HG03039 (cell line): ENCODE data around the gene TRPM8.

Source experiments
- ATAC-seq: cut with Tn5 transposase; IDR thresholded peaks from one replicate; pipeline ENCODE4 v1.9.1; 2021; ENCODE audit warnings: mild to moderate bottlenecking, moderate library complexity; ENCODE audit not compliant: unreplicated experiment

The TRPM8 gene

DNA sequence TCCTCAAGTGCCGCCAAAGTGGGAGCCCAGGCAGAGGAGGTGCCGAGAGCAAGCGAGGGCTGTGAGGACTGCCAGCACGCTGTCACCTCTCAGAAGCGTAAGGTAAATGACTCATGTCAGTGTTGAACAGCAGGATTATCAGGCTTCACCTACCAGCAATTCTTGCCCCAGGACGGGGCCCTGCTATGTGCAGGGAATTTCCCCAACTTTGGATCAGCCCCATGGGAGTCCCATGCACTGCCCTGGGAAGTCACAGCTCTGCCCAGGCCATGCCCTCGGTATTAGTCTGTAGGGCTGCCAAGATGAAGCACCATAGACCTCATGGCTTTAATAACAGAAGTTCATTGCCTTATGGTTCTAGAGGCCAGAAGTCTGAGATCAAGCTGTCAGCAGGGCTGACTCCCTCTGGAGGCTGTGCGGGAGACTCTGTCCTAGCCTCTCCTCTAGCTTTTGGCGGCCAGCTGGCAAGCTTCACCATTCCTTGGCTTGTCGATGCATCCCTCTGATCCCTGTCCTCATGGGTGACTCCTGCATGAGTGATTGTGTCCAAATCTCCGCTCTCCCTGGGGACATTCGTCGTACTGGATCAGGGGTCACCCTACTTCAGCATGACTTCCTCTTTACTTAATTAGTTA is 55.9 kb downstream of the TRPM8 start:
- no peak for ATAC-seq

DNA sequence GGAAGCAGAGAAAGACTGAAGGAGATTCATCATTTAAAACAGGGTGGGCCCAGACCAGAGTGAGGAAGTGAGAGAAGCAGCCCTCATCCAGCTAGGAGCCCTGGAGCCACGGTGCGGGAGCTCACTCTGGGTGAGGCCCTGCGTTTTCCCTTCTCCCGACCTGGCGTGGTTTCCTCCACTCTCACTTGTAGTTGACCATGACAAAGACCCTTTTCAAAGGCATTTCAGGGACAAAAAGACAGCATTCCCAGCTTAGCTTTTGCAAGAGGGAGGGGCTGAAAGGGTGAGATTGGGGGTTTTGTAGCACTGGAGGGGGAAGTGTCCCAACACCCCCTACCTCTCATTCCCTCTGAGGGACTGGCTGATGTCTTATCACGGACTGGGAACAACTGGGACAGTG is 56.6 kb downstream of the TRPM8 start:
- no peak for ATAC-seq

DNA sequence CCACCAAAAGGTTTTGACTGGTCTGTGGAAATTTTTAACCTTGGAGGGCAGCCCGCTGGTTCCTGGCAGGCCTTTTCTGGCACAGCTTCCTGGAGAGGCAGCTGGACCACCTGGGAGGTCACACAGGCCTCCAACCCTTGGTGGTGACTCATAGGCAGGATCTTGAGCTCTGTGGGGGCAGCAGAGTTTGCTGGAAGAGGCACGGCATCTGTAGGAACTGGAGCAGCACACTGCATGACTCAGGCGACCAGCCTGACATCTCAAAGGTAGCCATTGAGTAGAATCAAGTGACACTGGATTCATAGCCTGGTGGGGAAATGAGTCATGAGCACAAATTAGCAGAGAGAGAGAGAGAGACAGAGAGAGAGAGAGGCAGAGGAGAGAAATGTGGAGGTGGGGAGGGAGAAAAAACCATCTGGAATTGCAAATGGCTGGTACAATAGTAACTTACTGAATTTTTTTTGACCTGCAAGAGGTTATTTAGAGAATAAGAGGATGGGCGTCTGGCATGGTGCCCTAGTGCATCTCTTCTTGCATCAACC is 57.4 kb downstream of the TRPM8 start:
- ATAC-seq = no peak

DNA sequence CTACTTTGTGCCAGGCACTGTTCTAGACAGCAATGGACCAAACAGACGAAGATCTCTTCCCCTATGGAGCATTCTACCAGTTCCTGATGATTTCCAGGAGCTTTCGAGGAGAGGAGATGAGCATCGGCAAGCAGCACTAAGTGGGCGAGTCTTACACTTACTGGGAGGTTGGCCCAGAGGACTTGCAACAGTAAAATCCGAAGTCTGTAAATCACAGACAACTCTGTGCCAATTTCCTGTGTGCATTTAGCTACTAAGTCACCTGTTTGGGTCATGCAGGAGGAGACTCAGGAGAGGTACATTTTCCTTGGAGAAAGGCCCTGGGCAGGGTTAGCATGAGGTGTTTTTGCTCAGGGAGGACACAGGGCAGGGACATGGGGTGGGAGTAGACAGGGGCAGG is 58.9 kb downstream of the TRPM8 start:
- ATAC-seq = no peak

DNA sequence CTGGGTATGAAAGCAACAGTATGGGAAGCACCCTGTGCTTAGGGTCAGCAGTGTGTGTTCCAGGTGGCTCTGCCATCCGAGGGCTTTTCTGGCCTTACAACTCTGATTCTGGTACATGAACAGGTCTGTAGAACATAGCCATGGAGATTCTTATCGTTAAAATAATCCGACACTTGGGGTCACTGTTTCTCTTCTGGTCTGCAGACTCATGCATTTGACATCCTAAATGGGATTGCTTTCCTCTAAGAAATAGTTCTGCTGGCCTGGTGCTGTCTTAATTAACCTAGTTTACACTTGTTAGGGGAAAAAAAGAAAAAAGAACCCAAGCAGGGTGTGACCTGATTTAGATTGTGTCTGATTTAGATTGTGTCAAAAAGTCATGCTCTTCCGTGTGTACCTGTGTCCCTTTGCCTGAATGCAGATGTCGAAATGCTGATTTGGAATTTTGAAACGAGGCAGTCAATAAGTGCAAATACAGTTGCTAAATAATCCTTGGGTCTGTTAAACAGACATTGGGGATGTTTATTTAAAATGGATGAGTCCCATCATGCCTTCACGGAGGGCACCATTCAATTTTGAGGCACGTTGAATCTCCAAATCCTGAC is 59.6 kb downstream of the TRPM8 start:
- ATAC-seq = no peak

DNA sequence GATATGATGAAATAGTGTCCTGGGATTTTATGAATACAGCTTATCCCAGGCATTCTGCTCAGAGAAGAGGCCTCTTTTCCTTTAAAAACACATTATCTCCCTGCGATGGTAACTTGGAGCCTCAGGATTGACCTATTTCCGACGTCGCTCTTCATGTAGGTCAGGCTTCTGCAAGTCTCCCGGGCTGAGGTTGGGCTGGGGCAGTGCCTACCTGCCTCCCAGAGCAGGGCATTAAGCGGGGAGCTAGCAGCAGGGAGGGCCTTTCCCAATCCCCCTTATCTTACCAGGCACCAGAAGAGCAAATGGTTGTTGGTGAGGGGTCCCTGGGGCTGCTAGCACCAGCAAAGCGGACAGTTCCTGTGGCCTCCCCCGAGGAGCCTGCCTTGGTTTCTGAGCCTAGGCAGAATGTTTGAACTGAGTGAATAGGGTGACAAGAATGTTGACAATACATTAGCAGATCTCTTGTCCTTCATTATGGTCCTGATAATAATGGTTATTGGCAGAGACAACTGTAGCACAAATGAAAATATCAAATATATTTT is 60.2 kb downstream of the TRPM8 start:
- no peak for ATAC-seq

DNA sequence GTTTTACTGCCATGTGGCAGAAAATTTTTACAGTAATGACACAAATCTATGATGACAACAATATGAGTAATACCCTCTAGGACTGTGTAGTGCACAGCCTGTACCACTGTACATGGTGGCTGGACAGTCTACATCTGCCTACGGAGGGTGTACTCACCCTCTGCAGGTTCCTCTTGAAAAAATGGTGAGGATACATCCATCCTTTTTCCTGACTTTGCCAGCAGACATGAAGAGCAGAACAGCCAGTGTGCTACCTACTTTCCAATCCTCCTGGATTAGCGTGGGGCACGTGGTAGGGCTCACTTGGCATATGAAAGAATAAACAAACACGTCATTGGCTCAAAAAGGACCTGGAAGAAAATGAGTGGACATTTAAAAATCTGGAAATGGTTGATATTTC is 62.6 kb downstream of the TRPM8 start:
- ATAC-seq = no peak

DNA sequence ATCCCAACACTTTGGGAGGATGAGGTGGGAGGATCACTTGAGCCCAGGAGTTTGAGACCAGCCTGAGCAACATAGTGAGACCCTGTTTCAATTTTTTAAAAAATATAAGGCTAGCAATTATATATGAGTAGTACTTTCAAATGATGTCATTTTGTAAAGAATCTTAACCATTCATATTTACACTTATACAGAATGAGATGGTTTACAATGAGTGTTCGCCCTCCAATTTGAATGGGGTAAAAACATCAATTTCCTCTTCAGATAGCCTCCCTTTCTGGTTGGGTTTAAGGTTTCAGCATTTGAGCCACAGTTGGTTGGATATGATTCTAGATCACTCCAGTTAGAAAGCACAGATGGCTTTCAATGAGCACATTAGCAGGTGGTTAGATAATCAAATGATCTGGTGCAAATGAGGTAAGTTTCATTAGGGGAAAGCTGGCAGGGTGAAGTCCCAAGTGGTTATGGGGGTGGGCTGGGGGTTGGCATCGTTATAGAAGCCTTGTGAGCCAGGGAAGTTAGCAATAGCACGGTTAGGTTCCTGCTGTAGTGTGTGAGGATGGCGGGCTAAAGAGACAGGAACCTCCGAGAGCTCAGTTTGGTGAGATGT is 63.9 kb downstream of the TRPM8 start:
- ATAC-seq = no peak

DNA sequence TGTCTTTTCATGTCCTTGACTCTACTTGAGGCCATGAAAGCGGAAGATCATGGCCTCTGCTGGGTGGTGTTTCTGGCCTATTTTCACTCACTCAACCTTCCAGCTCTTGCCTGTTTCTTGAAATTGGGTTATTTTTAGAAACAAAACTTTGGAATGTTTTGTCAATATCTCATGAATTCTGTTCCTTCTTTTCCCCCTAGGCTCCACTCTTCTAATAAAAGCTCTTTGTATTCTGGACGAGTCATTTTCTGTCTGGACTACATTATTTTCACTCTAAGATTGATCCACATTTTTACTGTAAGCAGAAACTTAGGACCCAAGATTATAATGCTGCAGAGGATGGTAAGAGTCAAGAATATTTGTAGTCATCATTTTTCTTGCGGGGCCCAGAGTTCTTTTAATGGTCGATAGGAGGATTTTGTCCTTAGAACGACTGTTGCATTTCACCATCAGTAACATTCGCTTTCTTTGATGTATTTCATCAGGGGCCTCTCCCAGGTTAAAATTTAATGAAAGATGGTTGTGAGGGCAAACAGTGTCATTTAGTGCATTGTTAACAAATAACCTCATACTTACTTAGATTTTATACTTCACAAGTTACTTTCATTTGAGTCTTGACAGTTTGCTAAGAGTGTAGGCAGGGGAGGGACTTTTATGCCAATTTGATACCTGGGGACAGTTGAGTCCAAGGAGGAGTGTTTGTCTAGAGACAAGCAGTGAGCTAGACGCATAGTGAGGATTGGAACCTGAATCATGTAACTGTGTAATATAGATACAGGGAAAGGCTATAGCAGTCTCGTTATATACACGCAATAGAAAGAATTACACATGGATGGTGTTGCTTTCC is 64.6 kb downstream of the TRPM8 start:
- no peak for ATAC-seq

DNA sequence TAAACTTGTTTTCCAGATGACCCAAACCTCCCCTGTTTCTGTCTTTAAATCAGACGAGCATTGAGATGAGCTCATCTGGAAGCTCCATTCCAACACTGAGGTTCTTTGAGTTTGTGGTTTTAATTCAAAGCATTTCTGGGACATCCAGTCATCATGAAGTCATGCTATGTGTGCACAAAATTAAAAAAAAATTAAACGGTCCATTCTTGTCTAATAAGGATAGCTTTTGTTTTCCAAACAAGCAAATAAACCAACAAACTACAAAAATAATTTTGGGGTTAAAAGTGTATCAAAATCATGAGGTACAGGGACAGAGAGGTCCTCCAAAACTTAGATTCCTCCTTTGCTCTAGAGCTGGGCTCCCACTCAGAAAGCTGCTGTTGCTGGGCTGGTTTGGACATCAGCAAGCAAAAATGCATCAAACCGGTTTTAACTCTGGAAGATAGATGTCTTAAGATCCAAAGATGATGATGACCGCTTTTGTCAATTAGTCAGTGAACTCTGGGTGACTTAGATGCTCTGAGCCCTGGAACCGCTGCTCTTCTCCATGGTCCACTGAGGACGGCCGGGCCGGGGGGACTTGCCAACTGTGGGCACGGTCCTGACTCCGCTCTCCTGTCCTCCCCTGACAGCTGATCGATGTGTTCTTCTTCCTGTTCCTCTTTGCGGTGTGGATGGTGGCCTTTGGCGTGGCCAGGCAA is 65.4 kb downstream of the TRPM8 start:
- ATAC-seq = no peak

DNA sequence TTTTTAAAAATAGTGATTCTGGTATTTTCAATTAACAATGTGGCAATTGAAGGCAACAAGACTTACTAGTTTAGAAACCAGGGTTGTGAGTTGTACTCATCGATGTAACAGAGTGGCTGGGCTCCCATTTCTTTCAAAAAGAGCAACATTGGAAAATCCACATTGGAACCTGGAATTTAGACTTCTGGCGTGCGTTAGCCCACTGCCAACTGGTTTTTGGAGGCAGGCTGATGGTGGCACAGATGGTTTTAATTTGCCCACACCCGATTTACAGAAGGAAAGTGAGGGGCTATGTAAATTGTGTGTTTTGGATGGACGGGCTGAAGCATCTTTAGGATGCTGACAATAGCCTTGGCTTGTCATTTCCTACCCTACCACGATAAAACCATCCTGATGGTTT is 66.3 kb downstream of the TRPM8 start:
- ATAC-seq = no peak

DNA sequence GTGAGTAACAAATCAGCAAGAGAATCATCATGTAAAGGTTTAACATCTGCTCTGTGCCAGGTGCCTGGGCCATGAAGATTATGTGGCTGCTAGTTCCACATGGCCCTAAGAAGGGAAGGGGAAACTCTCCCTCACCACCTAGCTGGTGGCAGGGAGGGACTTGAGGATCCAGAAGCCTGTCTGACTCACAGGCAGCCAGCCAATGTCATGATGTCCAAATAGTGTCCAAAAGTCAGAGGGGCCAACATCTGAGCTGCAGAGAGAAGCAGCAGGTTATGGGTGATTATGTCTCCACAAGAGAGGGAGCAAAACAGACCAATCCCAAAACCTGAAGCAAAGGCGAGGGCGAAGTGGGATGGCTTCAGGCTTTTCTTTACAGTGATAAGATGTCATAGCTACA is 71.4 kb downstream of the TRPM8 start:
- no peak for ATAC-seq

DNA sequence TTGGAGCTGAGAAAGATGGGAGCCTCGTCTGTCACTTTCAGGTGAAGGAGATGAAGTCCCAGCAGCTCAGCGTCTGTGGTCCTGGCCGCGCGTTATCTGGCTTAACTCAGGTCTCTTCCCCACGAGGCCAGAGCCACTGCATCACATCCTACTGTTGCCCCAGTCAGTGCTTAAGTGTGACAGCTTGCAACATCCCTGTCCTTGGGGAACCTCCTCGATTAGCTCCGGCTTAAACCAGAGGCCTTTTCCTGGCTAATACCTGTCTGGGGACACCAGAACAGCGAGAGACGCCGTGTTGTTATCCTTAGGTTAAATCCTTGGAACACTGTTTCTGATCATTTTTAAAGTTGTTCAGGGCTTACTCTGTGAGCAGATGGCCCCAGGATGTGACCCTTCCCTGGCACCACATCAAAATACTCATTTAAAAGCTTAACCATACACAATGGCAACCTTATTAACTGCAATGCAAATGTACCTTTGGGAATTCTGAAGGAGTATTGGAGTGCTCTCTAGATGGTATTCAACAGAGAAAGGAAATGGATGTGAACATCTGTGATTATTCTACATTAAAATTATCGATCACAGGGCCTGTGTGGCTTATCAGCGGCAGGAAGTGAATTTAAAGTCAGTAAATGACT is 72.2 kb downstream of the TRPM8 start:
- ATAC-seq = no peak

DNA sequence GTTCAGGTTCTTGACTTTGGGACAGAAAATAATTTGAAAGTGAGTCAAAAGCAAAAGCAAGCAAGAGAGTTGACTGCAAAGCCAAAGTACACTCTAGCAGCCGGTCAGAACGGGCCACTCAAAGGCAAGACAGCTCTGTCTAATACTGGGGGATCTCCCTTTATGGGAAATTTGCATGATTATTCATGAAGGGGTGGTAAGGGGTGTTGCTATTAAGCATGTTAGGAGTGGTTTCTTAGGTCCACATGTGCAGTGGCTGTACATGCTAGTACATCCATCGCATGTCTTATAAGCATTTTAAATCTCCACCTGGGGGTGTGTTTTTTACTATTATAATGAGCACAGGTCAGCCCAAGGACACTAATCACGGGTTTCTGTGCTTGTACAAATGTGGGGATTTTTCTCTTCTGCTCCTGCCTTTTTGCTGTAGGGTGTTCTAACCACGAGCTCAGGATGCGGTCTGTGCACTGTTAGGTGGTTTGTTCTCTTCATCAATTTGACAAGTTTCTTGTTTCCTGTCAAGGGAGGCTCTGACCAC is 73.2 kb downstream of the TRPM8 start:
- ATAC-seq = no peak

DNA sequence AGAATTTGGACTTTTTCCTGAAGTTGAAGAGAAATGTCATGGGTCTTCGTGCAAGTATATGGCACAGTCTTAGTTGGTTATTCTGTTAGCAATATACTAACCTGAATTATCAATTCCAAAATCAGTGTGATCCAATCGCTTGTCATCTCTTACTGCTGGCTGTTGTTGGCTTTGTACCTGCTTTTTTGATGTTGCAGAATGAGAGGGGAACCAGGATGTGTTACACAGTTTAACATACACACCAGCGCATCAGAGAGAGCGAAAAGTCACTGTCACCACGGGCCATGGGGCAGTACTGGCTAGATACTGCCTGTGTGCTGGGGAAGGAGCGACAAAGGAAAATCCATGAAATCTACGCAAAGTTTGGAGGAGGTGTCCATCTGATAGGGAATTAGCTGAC is 74.0 kb downstream of the TRPM8 start:
- ATAC-seq = no peak

DNA sequence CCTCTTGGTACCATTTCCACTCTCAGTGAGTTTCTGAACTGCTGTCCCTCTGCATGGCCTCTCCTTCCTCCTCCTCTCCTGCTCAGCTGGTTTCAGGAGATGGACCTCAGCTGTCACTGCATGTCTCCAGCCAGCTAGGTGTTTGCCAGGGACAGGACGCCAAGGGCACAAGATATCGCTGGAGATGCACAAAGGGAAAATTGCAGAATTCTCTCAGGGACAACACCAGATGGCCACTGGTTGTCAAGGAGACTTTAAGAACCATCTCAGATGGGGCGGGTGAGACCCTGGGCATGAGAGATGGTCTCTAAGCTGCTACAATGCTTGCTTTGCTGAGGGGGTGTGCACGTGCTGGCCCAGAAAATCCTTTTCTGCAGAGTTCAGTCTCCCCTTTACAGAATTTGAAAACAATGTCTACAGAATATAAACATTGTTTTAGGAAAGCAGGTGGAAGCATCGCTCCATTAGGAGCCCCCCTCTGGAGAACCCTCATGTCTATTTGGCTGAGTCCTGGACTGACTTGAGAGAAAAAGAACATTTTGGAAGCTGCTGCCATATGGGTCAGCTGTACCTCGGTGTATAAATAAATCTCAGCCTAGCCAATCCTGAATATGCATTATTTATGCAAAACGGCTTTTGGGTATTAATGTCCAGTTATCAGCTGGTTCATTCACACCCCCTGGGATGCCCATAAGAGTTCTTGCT is 75.5 kb downstream of the TRPM8 start:
- ATAC-seq = no peak

DNA sequence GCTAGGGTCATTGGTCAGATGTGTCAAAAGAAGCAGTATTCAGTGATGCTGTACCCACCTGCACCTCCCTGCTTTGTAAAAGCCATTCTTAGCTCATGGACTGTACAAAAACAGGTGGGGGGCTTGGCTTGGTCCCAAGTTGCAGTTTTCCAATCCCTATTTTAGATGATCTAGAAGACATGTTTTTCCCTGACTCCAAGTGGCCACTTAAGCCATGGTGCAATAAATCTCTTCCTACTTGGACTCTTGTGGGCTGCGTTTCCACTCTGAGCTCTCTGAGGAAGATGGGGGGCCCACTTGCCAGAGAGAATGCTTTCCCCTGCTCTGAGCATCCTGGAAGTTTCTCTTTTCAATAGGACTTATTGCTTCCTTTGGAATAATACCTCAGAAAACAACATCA is 76.3 kb downstream of the TRPM8 start:
- no peak for ATAC-seq

DNA sequence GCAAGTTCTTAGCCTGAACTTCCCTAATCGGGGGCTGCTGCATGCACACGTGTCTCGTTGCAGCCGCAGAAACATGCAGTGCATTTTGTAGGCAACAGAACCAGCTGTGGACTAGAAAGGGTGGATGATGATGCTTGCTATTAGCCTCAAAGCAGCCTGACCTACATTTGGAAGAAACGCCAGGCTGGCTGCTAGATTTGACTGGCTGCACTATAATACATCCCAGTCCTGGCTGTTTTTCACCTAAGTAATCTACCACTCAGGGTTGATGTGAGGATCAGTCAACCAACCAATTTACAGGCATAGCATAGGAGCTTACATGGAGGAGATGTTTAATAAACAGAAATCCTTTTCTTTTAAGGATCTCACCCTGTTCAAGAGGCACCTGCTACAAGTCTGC is 77.0 kb downstream of the TRPM8 start:
- no peak for ATAC-seq

DNA sequence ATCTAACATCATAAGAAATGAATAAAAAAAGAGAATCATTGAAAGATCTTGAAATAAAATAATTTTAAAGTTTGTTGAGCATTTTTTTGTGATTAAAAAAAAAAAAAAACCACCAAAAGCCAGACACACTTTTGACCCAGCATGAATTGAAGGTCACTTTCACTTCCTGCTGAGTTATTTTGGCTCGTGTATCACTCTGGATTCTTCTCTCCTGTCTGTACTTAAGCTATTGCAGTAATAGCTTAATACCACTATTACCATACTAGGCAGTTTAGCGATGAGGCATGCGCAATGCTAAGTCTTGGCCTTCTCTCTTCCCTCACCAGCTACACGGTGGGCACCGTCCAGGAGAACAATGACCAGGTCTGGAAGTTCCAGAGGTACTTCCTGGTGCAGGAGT is 78.8 kb downstream of the TRPM8 start:
- no peak for ATAC-seq
